ENCODE results near the gene BLOC1S1. TPM values are rescaled to one million over a fixed set of nuclear protein-coding genes. Genes with fewer than 3 reads are reported as not detected.
"Not testable (repeated sequence)": the region's sequence is repeated elsewhere in the genome, so short reads cannot be mapped to it uniquely, and the experiment has no call there.

Gene BLOC1S1
- total RNA-seq, 1 donor from 2014 or later: 173 TPM

DNA sequence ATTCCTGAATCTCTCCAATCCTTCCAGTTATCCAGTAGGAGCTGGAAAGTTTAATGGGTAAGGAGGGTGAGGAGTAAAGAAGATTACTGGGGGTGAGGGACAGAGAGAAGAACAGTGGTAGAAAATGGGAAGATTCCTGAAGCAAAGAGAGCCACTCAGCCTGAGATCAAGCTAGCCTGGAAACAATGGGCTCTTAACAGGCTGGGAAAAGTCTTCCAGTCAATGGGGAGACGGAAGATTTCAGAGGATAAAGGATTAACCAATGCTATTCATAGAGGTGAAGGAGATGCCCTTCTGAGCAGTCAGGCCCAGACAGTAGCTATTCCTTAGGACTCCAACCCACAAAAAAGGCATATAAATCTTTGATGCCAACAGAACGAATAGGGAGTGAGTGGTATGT is 41.9 kb downstream of the BLOC1S1 start:
- H3K27ac ChIP-seq: no peak overlapping the region
- no peaks in the 10 kb centered on the region for H3K9me3 ChIP-seq
- TF ChIP-seq CTCF (IDR thresholded peaks at IDR 0.05): no peak
- TF ChIP-seq POLR2A (IDR thresholded peaks at IDR 0.05): no peak
- TF ChIP-seq POLR2AphosphoS5 (IDR thresholded peaks at IDR 0.05; ENCODE audit: insufficient read depth in 1 of 2, low read depth in 1 of 2): no peak
- no peaks in the 10 kb centered on the region for H3K4me1 ChIP-seq
- DNase-seq (ENCODE audit: extremely low spot score in 2 of 2): no peak
- intact Hi-C loops (cut with DNase I): no loop called here
- no peak overlapping the region for H3K4me3 ChIP-seq
- H3K27me3 ChIP-seq: no peaks in the 10 kb centered on the region
- peaks cover 0 to 48% of the 10 kb centered on the region in 2 donors for H3K36me3 ChIP-seq

GRCh38 chr12:55758575-55758974 is 42.7 kb downstream of the BLOC1S1 start:
- intact Hi-C loops (cut with DNase I); H3K4me3 ChIP-seq; H3K27me3 ChIP-seq; DNase-seq (ENCODE audit: extremely low spot score in 2 of 2); H3K9me3 ChIP-seq; H3K27ac ChIP-seq; H3K4me1 ChIP-seq: not testable (repeated sequence)
- H3K36me3 ChIP-seq: peaks cover 0 to 40% of the 10 kb centered on the region in 2 donors

- Histone ChIP-seq H3K36me3 (peaks cover 0 to 31% of the 10 kb centered on the region in 2 donors), H3K27me3 (no peaks in the 10 kb centered on the region), H3K4me1 (no peaks in the 10 kb centered on the region), H3K27ac (no peak overlapping the region), H3K4me3 (no peak overlapping the region), H3K9me3 (no peaks in the 10 kb centered on the region)
- no peak for DNase-seq (ENCODE audit: extremely low spot score in 2 of 2)
- TF ChIP-seq POLR2A (IDR thresholded peaks at IDR 0.05) (no peak), CTCF (IDR thresholded peaks at IDR 0.05) (no peak), POLR2AphosphoS5 (IDR thresholded peaks at IDR 0.05; ENCODE audit: insufficient read depth in 1 of 2, low read depth in 1 of 2) (no peak)
- intact Hi-C loops (cut with DNase I): no loop called here
Measured at GRCh38 chr12:55760663-55761062, 44.8 kb downstream of the BLOC1S1 start.

DNA sequence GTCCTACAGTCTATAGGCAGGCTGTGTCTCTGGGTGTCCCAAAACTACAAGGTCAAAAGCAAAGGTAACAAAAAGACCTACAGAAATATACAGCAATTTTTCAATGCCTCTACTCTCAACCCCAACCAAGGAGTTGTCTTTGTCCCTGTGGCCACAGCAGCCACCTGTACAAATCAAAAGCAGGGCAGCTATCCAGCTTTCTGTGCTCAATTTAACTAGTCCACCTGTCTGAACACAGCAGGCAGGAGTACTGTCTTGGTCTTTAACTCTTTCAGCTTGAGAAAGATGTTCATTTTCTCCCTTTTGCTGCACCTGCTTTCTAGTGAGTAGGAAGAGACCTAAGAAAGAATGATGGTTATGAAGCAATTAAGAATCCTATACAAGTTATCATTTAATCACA is 46.8 kb downstream of the BLOC1S1 start:
- TF ChIP-seq CTCF (IDR thresholded peaks at IDR 0.05): no peak
- no peak for TF ChIP-seq POLR2AphosphoS5 (IDR thresholded peaks at IDR 0.05; ENCODE audit: insufficient read depth in 1 of 2, low read depth in 1 of 2)
- TF ChIP-seq POLR2A (IDR thresholded peaks at IDR 0.05): no peak
- Histone ChIP-seq H3K27me3 (no peaks in the 10 kb centered on the region), H3K4me1 (no peaks in the 10 kb centered on the region), H3K4me3 (no peak overlapping the region), H3K9me3 (no peaks in the 10 kb centered on the region), H3K36me3 (peaks cover 0 to 27% of the 10 kb centered on the region in 2 donors), H3K27ac (no peak overlapping the region)
- intact Hi-C loops (cut with DNase I): no loop called here
- DNase-seq (ENCODE audit: extremely low spot score in 2 of 2): no peak

DNA sequence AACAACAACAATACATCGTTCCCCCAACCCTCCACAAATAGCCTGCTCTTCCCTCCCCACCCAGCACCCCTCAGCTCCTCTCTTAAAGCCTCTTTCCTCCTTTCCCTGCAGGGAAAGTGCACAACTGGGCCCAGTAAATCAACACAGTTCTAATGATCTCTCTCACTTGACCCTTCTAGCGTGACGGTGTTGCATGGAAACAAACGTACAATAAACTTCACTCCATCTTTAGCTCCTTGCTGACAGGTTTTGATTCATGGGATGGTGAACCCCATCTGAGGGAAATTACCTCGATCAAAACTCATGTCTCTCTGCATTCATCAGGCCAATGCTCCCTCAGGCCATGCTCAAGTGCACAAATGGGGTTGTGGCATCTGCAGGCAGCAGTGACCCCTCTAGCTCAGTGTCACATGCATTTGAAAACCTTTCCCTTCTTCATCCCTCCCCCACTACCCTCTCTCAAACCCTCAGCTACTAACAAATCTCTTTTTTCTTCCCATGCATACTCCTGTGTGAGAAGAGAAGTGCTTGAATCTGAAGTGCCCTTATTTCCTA is 50.0 kb downstream of the BLOC1S1 start:
- no peak for DNase-seq (ENCODE audit: extremely low spot score in 2 of 2)
- no peak for TF ChIP-seq POLR2A (IDR thresholded peaks at IDR 0.05)
- no peak for TF ChIP-seq CTCF (IDR thresholded peaks at IDR 0.05)
- no peak for TF ChIP-seq POLR2AphosphoS5 (IDR thresholded peaks at IDR 0.05; ENCODE audit: insufficient read depth in 1 of 2, low read depth in 1 of 2)
- no peak overlapping the region for H3K4me3 ChIP-seq
- intact Hi-C loops (cut with DNase I): no loop called here
- peaks cover 0 to 17% of the 10 kb centered on the region in 2 donors for H3K36me3 ChIP-seq
- no peak overlapping the region for H3K27ac ChIP-seq
- H3K4me1 ChIP-seq: no peaks in the 10 kb centered on the region
- H3K27me3 ChIP-seq: no peaks in the 10 kb centered on the region
- H3K9me3 ChIP-seq: no peaks in the 10 kb centered on the region

Data from vagina (tissue), 2 donors.